Measurements from ENCODE around the gene CERS1.

- no peak for TF ChIP-seq CTCF (IDR thresholded peaks at IDR 0.05; ENCODE audit: low read depth, low read length)
- no peak for TF ChIP-seq EZH2phosphoT487 (IDR thresholded peaks at IDR 0.05; ENCODE audit: low read depth)
Observed at GRCh38 chr19:18924684-18925213, 28.8 kb upstream of the CERS1 start.
